ENCODE measurements around the gene ERP27.

ERP27 gene

DNA sequence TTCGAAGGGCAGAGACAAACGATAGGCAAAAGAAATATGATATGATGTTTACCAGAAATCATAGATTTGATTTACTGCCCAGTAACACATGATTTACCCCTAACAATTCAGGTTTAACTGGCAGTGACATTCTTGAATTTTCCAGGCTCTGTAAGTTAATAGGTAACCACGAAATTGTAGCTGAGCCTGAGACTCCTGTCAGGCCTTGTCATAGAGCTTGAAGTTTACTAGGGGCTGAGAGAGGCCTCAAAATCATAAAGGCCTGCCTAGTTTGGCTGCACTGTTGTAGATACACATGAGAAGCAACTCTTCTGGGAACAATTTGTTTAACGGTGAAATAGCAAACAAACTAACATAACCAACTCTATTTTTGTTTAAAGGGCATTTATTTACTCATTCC, 3.3 kb downstream of the ERP27 start:
- DNase-seq = peak in 1 of 2 experiments; percentile 8

DNA sequence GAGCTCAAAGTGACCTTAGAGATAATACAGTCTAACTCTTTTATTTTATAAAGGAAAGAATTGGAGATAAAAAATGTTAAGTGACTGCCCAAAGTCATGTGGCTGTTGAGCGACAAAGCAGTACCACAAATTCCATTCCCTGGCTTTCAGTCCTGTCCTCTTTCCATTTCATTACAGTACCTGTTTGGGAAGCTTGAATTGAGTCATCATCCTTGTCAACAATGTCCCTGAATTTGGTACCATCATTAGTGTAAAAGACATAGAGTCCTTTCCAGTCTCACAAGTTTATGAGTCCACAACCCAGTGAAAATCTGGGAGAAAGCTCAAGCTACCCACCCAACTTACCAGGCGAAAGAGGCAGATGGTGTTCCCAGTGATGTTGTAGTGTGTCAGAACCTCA, 3.8 kb downstream of the ERP27 start:
- DNase-seq = no peak

DNA sequence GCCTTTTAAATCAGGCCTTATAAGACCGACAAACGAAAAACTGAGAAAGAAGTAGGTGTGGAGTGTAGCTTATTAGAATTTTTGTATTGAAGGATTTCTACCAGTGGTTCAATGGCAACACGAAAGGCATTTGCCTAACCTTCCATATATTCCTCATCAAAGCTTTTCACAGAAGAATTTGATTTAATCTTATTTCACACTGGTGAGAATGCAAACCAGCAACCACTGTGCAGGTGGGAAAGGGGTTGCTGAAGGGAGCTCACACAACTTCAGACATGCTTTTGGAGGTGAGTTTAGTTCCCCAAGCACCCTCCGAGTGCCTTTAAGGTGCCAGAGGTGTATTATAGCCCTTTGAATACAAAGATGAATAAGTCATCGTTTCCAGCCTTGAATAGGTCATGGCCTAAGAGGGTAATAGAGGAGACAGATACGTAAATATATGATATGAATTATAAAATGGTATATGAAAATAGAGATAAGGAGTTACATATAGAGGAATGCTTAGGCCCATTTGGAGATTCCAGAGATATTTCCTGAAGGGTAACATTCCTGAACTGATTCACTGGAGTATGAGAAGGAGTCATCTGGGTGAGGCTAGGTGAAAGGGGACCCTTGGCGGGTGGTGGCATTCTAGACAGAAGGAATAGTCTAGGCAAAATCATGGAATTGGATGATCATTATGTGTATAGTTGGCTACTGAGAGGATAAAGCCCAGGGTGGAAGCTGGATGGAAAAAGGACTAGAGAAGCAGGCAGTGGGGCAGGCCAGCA, 6.4 kb downstream of the ERP27 start:
- DNase-seq = no peak

DNA sequence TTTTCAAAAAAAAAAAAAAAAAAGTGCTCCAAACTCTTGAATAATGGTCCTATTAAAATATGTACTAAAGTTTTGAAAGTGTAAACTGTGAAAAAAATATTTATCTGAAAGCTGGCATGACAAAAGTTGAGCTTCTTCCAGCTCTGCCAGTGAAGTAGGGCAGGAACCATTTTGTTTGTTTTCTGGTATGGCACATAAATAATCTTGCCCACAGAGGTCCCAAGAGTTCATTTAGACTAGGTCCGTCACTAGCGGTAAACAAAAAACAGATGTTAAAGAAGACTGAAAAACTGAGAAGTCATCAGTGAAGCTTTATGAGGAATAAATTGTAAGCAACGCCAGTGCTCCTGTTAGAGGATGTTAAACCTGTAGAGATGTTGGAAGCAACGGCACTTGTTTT, 7.0 kb downstream of the ERP27 start:
- no peak for DNase-seq

DNA sequence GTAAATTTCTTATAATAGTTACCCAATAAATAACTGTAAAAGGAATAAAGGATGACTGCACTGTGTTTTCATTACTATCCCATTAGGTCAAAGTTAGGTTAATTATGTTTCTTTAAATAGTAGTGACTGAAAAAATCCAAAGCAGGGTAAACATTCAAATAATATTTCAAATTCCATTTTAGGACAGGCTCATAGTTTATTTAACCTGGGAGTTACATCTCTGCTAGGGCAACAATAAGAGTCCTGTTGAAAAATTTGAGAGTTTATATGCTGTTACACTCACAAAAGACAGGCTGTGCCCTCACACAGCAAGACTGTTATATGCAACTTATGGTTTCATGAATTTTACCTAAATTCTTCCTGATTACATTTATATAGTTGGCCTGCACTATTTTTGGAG, 8.0 kb downstream of the ERP27 start:
- no peak for DNase-seq

DNA sequence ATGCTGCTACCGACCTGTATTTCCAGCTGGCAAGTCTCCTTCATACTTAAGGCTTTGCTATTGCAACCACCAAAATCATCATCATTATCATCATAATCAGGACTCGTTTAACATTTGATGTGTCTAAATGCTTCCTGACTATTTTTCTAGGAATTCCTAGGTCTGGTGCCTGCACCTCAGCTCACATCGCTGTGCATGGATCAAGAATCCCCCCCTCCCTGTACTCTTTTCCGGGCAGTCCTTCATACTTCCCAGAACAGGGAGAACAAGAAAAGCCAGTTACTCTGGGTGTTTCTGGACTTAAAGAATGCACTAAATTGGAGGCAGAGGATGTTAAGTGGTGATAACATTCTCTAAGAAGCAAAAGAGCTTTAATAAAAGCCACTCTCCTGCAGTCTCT, 9.4 kb downstream of the ERP27 start:
- peak; percentile 69 to 70 for DNase-seq

DNA sequence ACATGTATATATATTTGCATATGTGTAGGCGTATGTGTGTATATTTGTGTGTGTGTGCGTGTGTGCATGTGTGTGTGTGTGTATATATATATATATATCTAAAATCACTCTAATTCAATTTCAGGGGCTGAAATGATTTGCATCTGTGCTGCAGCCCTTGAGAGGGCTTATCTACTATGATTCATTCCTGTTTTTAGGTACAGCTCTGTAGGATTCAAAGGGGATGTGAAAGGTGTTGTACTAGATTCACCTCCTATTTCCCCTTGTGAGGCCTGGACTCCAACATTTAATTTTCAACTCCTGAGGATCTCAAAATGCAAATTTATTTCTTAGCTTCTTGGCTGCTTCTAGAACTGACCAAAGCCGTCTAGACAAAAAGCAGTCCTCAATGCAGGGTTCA, 11.1 kb downstream of the ERP27 start:
- DNase-seq = peak in 1 of 2 experiments; percentile 12

DNA sequence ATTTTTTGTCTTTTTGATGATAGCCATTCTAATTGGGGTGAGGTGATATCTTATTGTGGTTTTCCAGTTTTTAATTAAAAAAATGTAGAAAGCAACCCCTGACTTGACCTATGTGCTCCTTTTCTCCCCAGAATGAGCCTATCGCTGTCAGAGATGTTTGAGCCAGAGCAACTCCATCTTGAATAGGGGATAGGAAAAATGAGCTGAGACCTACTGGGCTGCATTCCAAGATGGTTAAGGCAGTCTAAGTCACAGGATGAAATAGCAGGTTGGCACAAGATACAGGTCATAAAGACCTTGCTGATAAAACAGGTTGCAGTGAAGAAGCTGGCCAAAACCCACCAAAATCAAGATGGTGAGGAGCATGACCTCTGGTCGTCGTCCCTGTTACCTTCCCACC, 13.8 kb downstream of the ERP27 start:
- no peak for DNase-seq

DNA sequence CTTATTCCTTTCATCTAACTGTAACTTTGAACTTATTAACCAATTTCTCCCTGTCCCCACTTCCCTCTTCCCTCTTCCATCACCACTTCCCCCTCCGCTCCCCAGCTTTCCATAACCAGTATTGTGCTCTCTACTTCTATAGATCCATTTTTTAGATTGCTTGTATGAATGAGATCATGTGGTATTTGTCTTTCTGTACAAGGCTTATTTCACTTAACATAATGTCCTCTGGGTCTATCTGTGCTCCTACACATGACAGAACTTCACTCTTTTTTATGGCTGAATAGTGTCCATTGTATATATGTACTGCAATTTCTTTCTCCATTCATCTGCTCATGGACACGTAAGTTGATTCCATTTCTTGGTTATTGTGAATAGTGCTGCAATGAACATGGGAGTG, 14.4 kb downstream of the ERP27 start:
- DNase-seq = no peak

DNA sequence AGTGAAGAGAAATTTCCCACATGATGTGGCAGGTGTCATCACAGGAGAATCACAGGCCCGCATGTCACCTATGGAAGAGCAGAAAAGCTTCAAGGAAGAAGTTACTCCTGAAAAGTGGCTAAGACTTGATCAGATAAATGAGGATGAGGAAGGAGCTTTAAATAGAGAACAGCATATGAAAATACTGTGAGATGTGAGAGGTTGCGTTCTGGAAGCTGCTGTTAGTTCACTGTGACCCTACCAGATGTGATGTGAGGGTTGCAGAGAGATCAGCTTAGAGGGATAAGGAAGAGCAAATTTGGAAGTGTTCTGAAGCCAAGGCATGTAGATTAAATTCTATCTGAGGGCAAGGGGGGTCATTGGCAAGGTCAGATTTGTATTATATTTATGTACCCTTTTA, 17.1 kb downstream of the ERP27 start:
- DNase-seq = no peak

DNA sequence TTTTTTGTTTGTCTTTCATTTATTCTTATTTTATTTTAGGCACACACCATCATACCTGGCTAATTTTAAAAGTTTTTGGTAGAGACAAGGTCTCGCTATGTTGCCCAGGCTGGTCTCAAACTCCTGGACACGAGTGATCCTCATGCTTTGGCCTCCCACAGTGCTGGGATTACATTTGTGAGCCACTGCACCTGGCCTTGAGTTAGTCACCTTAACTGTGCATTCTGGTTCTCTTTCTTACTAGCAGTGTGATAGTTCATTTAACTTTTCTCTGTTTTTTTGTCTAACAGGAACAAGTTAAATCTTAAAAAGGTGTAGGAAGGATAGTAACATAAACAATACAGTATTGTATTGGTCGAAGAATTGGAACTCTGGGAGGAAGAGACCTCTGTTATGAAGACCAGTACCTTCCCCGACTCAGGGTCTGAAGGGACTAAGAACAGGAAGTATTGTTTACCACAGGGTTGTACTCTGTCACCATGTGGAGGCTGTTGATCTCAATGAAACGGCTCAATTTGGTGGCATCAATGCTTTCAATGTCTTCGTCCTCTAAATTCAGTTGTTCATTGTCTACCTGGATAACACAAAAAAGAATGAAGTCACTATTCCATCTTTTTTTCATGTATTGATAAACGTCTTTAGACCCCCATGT, 17.7 kb downstream of the ERP27 start:
- no peak for DNase-seq

DNA sequence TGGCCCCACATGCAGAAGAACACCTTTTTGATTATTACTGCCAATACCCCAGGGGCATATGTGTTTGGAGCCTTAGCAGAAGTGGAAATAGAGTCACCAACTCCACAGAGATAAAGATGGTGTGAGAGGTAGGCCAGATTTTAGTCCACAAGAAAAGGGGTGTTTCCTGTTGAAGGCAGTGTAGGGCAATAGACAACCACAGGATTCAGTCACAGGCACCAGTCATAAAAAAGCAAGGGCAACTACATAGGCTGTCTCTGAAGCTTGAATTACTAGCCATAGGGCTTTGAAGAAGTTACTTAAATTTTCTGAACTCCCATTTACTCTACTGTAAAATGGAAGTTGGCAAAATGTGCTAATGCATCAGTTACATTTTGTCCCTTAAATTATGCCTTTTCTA, 18.9 kb downstream of the ERP27 start:
- no peak for DNase-seq

DNA sequence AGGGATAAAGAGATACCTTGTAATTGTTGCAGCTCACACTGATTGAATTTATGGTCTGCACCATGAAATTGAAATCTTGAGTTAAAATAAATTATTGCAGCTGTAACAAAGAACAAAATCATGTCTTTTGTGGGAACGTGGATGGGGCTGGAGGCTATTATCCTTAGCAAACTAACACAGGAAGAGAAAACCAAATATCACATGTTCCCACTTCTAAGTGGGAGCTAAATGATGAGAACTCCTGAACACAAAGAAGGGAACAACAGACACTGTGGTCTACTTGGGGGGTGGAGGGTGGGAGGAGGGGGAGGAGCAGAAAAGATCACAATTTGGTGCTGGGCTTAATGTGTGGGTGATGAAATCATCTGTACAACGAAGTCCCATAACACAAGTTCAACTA, 22.6 kb downstream of the ERP27 start:
- no peak for DNase-seq

DNA sequence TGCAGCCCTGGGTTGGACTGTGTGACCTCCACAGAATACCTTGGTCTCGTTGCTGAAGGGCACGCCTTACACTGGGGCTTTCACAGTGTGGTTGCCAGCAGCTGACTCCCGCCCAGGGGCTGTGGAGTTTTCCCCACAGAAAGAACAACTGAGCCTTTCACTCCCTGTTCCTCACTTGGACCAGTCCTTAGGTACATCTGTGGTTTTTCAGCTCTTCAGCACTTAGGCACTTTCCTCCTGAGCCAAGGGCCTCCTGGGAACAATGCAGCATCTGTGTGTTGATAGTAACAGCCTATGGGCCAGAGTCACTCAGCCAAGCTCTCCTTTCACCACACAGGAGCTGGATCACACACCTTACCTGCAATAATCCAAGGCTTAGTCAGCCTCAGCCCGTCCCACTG, 25.0 kb downstream of the ERP27 start:
- peak; percentile 72 to 77 for DNase-seq

DNA sequence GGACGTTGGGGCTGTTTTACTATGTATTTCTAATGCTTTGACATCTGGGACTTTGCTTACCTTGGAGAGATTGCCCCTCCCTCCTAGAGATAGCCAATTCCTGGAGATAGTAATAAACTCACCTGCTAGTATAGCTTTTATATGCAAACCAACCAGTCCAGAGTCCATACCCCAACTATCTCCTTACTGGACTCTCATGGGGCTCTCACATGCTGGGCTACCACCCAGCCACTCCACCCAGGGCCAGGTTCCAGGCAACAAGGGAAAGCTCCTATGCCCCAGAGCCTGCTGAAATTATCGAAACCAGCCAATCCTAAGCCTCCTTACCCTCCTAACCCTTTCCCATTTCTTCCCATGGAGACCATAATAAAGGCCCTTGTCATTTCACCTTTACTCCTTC, 27.2 kb downstream of the ERP27 start:
- peak in 1 of 2 experiments; percentile 17 for DNase-seq

DNA sequence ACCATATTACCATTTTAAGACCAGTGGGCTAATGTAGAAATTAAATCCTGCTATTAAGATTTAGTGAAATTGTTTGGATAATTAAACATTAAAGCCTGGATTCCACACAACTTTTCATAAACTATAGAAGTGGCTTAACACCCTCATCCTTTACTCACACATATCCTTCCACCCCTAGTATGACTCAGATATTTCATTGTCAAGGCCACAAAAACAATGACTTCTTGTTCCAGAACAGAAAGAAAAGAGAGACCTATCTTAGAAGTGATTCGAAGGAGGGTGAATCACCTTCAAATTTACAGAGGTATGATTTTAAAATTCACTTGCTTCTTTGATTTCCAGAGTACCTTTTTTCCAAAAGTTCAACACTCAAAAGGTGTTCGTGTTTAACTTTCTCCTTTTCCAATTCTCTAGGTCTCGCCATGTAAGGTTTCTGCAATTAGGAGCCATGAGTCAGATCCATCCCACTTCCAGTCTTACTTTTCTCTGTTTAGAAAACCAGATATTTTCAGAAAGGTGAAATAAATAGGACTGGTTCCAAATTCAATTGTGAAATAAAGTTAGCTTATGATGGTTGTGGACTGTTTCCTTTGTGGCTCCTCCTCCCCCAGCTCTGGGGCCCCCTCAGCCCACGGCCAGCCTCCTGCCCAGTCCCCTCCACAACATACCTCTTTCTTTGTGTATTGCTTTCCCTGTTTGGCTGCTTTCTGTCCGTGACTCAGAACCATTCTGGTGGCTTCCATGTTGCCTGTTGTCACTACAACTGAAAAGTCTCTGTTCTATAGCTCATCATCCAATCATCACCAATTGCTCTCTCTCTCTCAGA, 28.0 kb downstream of the ERP27 start:
- DNase-seq = no peak

DNA sequence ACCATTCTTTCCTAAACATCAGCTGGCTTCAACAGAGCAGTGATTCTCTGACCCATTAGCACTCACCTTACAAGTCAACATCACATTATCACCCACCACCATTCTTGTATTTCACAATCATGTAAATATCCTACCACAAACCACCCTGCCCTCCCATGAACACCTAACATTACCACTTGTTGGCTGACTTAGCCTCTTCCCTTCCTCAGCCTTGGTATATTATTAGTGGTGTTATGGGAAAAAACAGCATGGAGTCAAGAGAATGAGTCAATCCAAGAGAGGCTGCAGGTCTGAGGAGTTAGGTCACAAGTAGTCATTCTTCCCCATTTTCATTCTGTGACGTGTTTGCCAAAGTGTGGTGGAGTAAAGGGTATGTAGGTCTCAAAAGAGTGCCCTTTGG, 30.4 kb downstream of the ERP27 start:
- DNase-seq = no peak

DNA sequence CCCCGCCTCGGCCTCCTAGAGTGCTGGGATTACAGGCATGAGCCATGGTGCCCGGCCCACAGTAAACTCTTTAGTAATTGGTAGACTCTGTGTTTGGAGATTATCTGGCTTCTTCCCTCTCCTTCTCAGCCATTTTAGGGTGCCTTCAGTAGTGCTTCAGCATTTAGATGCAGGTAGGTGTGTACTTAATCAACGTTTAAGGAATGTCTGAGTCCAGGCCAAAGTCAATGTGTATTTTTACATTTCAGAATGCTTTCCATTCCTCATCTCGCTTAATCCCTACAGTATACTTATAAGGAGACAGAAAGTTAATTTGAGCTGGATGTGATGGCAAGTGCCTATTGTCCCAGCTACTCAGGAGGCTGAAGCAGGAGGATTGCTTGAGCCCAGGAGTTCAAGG, 32.2 kb downstream of the ERP27 start:
- DNase-seq = no peak

DNA sequence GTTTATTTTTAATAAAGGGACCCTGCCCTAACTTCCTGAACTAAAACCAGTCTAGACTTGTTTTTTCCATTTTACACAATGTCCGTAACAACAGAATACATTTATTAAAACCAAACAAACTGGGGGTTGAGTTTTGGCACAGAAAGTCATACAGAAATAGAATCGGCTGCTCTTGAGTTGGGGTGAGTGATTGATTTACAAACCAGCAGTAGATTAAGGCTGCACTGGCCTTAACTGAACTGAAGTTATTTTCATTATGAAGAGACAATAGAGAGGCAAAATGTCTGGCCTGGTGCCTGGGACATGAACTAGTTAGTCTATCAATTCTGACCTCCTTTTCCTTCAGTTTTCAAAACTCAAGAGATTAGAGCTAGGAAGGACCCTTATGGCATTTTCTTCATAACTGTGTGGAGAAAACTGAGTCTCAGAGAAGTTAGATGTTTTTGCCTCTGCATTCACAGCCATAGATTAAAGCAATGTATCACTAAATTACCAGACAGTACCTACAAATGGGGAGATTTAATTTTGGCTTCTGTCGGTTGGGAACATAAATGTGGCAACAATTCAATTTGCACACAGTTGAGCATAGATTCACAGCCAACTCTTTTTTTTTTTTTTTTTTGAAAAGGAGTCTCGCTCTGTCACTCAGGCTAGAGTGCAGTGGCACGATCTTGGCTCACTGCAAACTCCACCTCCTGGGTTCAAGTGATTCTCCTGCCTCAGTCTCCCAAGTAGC, 32.9 kb downstream of the ERP27 start:
- no peak for DNase-seq

DNA sequence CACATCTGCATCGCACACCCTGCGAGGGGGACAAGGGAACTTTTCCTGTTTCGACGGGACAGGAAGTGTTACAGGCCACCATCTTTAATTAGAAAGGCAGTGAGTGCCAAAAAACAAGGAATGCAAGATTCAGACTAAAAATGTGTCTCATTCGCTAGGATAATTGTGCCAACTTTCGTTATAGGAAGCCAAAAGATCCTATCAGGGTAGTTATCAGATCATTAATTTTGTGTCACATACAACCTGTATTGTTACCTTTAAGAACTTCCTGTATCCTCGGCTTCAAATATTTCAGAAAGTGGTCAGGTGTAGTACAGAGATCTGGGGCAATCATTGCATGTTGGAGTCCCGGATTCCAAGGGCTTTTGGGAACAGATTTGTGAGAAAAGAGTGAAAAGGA, 33.5 kb downstream of the ERP27 start:
- no peak for DNase-seq

DNA sequence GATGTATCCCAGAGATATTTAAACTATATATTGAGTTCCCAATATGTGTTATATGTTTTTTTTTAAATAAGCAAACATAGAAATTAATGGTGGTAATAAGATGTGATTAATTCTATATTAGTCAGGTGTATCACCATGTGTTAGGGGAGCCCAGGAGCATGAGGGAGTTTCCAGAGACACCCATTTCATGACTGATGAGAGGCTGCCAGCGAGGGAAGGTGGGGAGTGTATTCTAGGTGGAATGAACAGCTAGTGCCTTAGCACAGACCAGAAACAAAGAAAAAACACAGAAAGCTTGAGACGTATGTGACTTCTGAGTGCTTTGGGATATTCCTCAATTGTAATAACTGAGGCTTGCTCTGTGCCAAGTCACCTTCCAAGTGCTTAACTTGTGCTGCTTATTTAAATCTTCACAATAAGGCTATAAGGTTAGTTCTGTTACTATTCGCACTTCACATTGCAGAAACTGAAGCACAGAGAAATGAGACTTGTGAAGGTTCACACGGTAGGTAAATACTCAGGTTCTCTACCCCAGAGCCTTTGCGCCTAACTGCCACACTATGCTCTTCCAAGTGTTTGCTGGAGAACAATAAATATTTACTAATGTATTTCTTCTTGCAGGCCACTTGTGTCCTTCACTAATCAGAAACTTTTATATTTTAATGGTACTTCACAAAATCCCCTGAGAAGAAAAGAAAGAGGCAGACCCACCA, 34.8 kb downstream of the ERP27 start:
- no peak for DNase-seq

DNA sequence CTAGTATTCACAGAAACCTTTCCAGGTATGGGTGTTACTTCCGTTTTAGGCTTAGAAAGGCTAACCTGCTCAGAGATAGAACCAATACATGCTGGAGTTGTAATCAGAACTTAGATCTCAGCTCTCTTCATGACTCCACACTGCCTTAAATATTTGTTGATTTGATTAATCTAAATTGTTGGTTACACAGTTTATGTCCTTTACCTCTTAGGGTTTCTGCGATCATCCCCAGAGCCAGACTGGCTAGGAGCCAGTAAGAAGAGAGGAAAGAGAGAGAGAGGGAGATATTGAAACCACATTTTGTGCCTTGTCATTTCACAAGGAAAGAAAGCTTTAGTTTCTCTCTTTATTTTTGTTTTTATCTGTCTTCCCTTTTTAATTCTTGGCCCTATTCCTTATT, 35.9 kb downstream of the ERP27 start:
- DNase-seq = no peak

DNA sequence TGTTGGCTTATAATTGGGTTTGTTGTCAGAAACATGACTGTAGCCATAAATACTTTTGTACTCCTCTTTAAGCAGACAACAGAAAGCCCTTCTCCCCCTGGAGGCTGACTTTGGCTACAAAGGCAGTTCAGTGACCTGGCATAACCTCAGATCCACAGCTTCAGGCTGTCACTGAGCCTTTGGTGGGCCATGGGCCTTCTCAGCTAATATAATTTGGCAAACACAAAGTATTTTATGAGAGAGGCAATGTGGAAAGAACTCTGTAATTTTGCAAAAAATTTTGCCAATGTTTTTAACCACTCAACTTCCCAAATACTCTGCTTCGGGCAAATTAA, 37.1 kb downstream of the ERP27 start:
- no peak for DNase-seq

Data from NCI-H526 (cell line).